Prostate gland (tissue), 2 donors: ENCODE results near the gene HCFC1.

Experiments
- CTCF ChIP-seq, 4 experiments: fragments of 200-600 bp in 2 of 4; fragments of 450-650 bp in 2 of 4; sonication (generic) in 2 of 4; IDR thresholded peaks; 1 replicate in 3 of 4; 2 replicates in 1 of 4; pipeline ENCODE4 v1.5.1; 2016 to 2019; ENCODE audit warnings: antibody characterized with exemption in 4 of 4, mild to moderate bottlenecking in 2 of 4, moderate library complexity in 2 of 4
- POLR2A ChIP-seq: fragments of 450-650 bp; IDR thresholded peaks from one replicate; pipeline ENCODE4 v1.6.1; 2016; ENCODE audit warnings: antibody characterized with exemption, mild to moderate bottlenecking

GRCh38 chrX:154016366-154017076 is 44.9 kb upstream of the HCFC1 start:
- TF ChIP-seq POLR2A (no peak), CTCF (IDR thresholded peaks at IDR 0.05) (no peak)
